Non-pigmented ciliary epithelial cell (primary cell): ENCODE measurements around the gene KCNIP4.
A peak's percentile ranks its signal among the peaks of the same experiment; 100 is the strongest.

Source experiments
- DNase-seq: peaks from one replicate; pipeline ENCODE4 v3.0.0-alpha.2; 2010; ENCODE audit warnings: low read depth

The KCNIP4 gene

GRCh38 chr4:21555083-21555482 lies 393.5 kb downstream of the KCNIP4 start:
- DNase-seq = no peak

GRCh38 chr4:21554500-21554899 lies 394.1 kb downstream of the KCNIP4 start:
- DNase-seq = no peak

- no peak for DNase-seq
These were observed 394.5 kb downstream of the KCNIP4 start for GRCh38 chr4:21554066-21554465.

GRCh38 chr4:21552455-21552854 lies 396.1 kb downstream of the KCNIP4 start:
- DNase-seq = no peak

GRCh38 chr4:21544955-21545354 lies 403.6 kb downstream of the KCNIP4 start:
- no peak for DNase-seq

- DNase-seq = no peak
These were observed 404.2 kb downstream of the KCNIP4 start for GRCh38 chr4:21544415-21544814.

GRCh38 chr4:21543514-21543913 lies 405.1 kb downstream of the KCNIP4 start:
- DNase-seq = no peak

- no peak for DNase-seq
These were observed 412.7 kb downstream of the KCNIP4 start for GRCh38 chr4:21535898-21536297.

GRCh38 chr4:21531048-21531447 lies 417.5 kb downstream of the KCNIP4 start:
- DNase-seq = no peak

GRCh38 chr4:21529214-21529613 lies 419.4 kb downstream of the KCNIP4 start:
- no peak for DNase-seq

GRCh38 chr4:21522296-21522695 lies 426.3 kb downstream of the KCNIP4 start:
- DNase-seq = no peak

- no peak for DNase-seq
These were observed 431.3 kb downstream of the KCNIP4 start for GRCh38 chr4:21517126-21517859.

GRCh38 chr4:21514022-21514694 lies 434.4 kb downstream of the KCNIP4 start:
- no peak for DNase-seq

GRCh38 chr4:21512353-21512752 lies 436.2 kb downstream of the KCNIP4 start:
- DNase-seq = peak; percentile 44

GRCh38 chr4:21507439-21507838 lies 441.1 kb downstream of the KCNIP4 start:
- no peak for DNase-seq

GRCh38 chr4:21490682-21491081 lies 457.9 kb downstream of the KCNIP4 start:
- DNase-seq = no peak

GRCh38 chr4:21476757-21477156 lies 471.8 kb downstream of the KCNIP4 start:
- DNase-seq = no peak

- DNase-seq = no peak
These were observed 474.4 kb downstream of the KCNIP4 start for GRCh38 chr4:21474195-21474594.

- peak; percentile 72 for DNase-seq
These were observed 478.0 kb downstream of the KCNIP4 start for GRCh38 chr4:21470535-21470934.

GRCh38 chr4:21469438-21470300 lies 478.9 kb downstream of the KCNIP4 start:
- DNase-seq = no peak

GRCh38 chr4:21467551-21467950 lies 481.0 kb downstream of the KCNIP4 start:
- DNase-seq = no peak

GRCh38 chr4:21457086-21457840 lies 491.3 kb downstream of the KCNIP4 start:
- DNase-seq = no peak
